BJ (cell line): Measurements from ENCODE around the gene PERM1. TPM values are rescaled to one million over a fixed set of nuclear protein-coding genes. Genes with fewer than 3 reads are reported as not detected.

Experiments
- CTCF ChIA-PET: fragments of 350-600 bp; formaldehyde crosslinking; extraction: SDS; loops from one replicate; lab custom pipeline; 2021; ENCODE audit warnings: antibody characterized with exemption, inconsistent platforms; lab: Yijun Ruan, JAX
- POLR2A ChIA-PET: fragments of 300-600 bp; sonication (Branson Sonifier 250); formaldehyde crosslinking; extraction: SDS; loops from one replicate; lab custom pipeline; 2021; ENCODE audit warnings: antibody characterized with exemption; lab: Charles Lee
- DNase-seq: peaks from one replicate; pipeline ENCODE4 v3.0.0-alpha.2; 2011; ENCODE audit warnings: low read depth
- H3K27me3 ChIP-seq: 2 replicates; pipeline ENCODE4 v1.6.0; 2011; ENCODE audit warnings: low read length; ENCODE audit not compliant: control insufficient read depth, insufficient read depth
- H3K36me3 ChIP-seq: 2 replicates; pipeline ENCODE4 v1.5.1; 2011; ENCODE audit warnings: low read length; ENCODE audit not compliant: control insufficient read depth, insufficient read depth
- H3K4me3 ChIP-seq: 2 replicates; pipeline ENCODE4 v1.5.1; 2011; ENCODE audit warnings: low read depth, mild to moderate bottlenecking, control low read depth, low read length
- CTCF ChIP-seq: IDR thresholded peaks from 2 replicates; pipeline ENCODE4 v1.5.1; 2011; ENCODE audit warnings: low read depth, mild to moderate bottlenecking, control low read depth, inconsistent platforms, low read length, moderate library complexity; ENCODE audit not compliant: insufficient read depth
- polyA plus RNA-seq: library from polyadenylated mRNA; depleted of rRNA; stranded (reverse); fragments of >200 nt; gene quantifications from 2 replicates; pipeline ENCODE4 v1.2.3, GENCODE V29; 2011

The PERM1 gene
- polyA plus RNA-seq, 1 experiment, result not detected

GRCh38 chr1:932776-933602 lies 48.9 kb downstream of the PERM1 start:
- no peak for DNase-seq
- TF ChIP-seq CTCF, result no peak
- Histone ChIP-seq H3K4me3 (no peak overlapping the region), H3K36me3 (peaks cover 3% of the 10 kb centered on the region), H3K27me3 (no peaks in the 10 kb centered on the region)
- ChIA-PET CTCF (interaction anchor here (1.8 kb wide), 1 partner anchor 21 kb away, joined by 6 read pairs; no protein-coding TSS in a partner anchor), POLR2A (no interaction called here)

GRCh38 chr1:932173-932510 lies 49.8 kb downstream of the PERM1 start:
- Histone ChIP-seq H3K4me3 (no peak overlapping the region), H3K36me3 (peaks cover 3% of the 10 kb centered on the region), H3K27me3 (no peaks in the 10 kb centered on the region)
- ChIA-PET POLR2A (no interaction called here), CTCF (interaction anchor here (1.8 kb wide), 1 partner anchor 20 kb away, joined by 6 read pairs; no protein-coding TSS in a partner anchor)
- DNase-seq, result no peak
- no peak for TF ChIP-seq CTCF

GRCh38 chr1:931380-932172 lies 50.3 kb downstream of the PERM1 start:
- ChIA-PET POLR2A (no interaction called here), CTCF (interaction anchor here (1.0 to 1.8 kb wide), 2 partner anchors 9 to 20 kb away, joined by 3 to 6 read pairs; no protein-coding TSS in a partner anchor)
- DNase-seq, result no peak
- TF ChIP-seq CTCF, result no peak
- no peak overlapping the region for H3K4me3 ChIP-seq
- no peaks in the 10 kb centered on the region for H3K27me3 ChIP-seq
- peaks cover 3% of the 10 kb centered on the region for H3K36me3 ChIP-seq

GRCh38 chr1:930633-931138 lies 51.2 kb downstream of the PERM1 start:
- POLR2A ChIA-PET, result no interaction called here
- Histone ChIP-seq H3K36me3 (peaks cover 3% of the 10 kb centered on the region), H3K4me3 (no peak overlapping the region), H3K27me3 (no peaks in the 10 kb centered on the region)
- no peak for DNase-seq
- CTCF ChIA-PET, result interaction anchor here (1.0 kb wide), 1 partner anchor 10 kb away, joined by 3 read pairs; no protein-coding TSS in a partner anchor
- no peak for TF ChIP-seq CTCF
